ENCODE measurements around the gene OR10A4.
"Not testable (repeated sequence)": the region's sequence is repeated elsewhere in the genome, so short reads cannot be mapped to it uniquely, and the experiment has no call there.

The OR10A4 gene

DNA sequence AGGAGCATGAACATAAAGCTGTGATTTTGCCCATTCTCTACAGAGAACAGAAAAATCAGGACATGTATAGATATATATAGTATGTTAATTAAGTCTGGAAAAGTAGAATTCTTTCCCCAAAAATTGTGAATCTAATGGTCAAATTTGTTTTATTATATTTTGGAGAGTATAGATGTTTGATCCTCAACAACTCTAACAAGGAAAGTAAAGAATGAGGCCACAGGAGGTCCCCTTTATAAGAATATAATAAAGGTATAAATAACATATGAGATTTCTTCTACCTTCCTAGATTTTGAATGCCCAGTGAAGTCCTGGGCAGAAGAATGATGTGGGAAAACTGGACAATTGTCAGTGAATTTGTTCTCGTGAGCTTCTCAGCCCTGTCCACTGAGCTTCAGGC lies at the start of gene OR10A4:
Gene OR10A4, plus strand, starts transcription at position 301 of the 400 bp plus-strand sequence. Its CDS starts 23 bp downstream, at position 324.
- no peak for DNase-seq

DNA sequence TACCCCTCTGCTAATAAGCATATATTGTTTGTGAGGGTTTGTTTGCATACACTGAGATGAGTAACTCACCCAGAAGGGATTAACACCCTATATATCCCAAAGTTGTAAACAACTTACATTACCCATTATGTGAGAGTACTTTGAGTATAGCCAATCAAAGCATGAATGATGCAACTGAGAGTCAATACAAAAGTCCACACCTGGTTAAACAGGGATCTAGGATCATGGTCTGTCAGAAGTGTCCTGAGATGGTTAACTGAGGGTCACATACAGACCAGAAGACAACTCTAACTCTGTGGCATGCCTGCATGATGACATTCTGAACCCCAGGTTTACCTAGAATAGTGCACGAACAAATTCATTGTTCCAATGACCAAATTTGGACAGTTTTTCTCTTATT lies 48.3 kb upstream of the OR10A4 start:
- DNase-seq, result no peak

- no peak for DNase-seq
Observed at GRCh38 chr11:6833356-6833755, 43.1 kb upstream of the OR10A4 start.

GRCh38 chr11:6834021-6834420 lies 42.4 kb upstream of the OR10A4 start:
- DNase-seq, result no peak

- DNase-seq, result no peak
Observed at GRCh38 chr11:6841694-6842093, 34.7 kb upstream of the OR10A4 start.

GRCh38 chr11:6843670-6844069 lies 32.8 kb upstream of the OR10A4 start:
- no peak for DNase-seq

DNA sequence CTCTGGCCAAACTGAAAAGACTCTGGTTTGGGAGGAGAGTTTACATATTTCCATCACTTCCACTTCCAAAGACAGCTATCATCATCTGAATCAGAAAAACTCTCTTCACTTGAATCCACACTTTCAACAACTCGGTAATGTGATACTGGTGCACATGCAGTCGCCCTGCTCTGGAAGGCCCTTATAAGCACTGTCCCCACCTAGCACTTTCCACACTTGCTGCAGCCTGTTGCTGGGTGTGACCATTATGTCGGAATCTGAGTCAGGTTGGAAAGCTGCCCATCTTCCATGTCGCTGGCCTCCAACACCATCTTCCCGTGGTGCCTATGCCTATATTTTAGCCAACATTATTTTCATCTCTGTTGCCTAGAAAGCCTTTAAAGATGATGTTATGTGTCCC lies 32.1 kb upstream of the OR10A4 start:
- DNase-seq, result no peak

DNA sequence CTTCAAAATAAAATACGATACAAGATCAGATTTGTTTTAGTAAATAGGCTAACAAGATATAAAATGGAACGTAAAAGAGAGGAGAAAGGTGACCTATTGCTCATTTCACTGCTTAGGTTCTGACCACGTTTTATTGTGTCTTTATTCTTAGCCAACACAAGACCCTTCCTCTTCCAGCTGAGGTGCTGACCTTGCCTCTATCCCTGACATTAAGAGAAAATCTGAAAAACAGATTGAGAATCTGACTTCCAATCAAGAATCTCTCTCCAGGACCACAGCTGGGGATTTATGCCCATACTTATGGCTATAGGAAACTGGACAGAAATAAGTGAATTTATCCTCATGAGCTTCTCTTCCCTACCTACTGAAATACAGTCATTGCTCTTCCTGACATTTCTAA lies 31.0 kb upstream of the OR10A4 start, which contains the start of gene OR10A5:
Gene OR10A5, plus strand, starts transcription at position 301 of the 400 bp plus-strand sequence. Its CDS starts 0 bp downstream, at position 301.
- no peak for DNase-seq

DNA sequence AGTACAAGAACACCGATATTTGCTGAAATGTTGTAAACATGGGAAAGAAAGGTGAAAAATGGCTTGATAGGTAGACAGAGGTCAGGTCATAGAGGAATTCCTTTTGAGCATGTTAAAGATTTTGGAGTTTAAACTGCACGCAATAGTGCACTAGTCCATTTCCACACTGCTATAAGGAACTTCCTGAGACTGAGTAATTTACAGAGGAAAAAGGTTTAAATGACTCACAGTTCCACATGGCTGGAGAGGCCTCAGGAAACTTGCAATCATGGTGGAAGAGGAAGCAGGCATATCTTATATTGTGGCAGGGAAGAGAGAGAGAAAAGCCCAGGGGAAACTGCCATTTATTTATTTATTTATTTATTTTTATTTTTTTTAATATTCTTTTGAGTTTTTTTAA lies 25.9 kb upstream of the OR10A4 start:
- no peak for DNase-seq

- DNase-seq, result not testable (repeated sequence)
Observed at GRCh38 chr11:6854801-6855200, 21.6 kb upstream of the OR10A4 start.

- DNase-seq, result no peak
Observed at GRCh38 chr11:6855971-6856541, 20.4 kb upstream of the OR10A4 start.

DNA sequence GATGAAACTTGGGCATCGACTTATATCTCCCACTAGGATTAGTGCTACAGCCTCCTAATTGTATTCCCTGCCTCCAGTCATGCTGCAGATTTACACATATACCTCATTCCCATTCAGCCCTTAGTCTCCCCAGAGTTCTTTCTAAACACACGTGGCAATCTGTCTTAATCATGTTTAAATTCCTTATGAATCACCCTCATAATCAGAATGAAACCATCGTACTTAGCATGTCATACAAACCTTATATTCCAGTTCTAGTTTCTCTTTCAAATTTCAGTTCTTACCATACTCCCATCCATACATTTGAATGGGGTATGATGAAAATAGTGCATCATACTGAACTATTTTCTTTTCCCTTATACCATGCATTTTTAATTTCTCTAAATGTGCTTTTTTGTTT lies 19.6 kb upstream of the OR10A4 start:
- DNase-seq, result no peak

- DNase-seq, result no peak
Observed at GRCh38 chr11:6862961-6863360, 13.5 kb upstream of the OR10A4 start, which contains the start of gene OR10A2. Gene OR10A2 (plus strand): TSS chr11:6863057. CDS start chr11:6869755, 6,698 bp downstream.

GRCh38 chr11:6864438-6864837 lies 12.0 kb upstream of the OR10A4 start:
- no peak for DNase-seq

DNA sequence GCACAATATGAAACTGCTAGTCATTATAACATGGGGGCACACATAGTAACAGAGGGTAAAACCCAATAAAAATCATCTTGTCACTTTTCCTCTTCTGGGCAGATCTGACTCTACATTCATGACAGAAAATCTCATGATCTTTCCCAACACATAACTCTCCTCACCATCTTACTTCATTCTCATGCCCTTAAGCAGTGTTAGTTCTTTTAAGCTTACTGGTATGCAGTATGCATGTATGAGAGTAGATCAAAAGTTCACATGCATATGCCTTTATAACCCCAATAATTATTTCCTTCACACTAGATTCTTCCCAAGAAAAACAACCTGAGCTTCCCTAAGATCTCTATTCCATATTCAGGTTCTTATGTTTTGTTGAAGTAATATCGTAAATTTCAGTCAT lies 5.1 kb upstream of the OR10A4 start:
- DNase-seq, result no peak

- DNase-seq, result no peak
Observed at GRCh38 chr11:6875761-6876160, 664 bp upstream of the OR10A4 start.

DNA sequence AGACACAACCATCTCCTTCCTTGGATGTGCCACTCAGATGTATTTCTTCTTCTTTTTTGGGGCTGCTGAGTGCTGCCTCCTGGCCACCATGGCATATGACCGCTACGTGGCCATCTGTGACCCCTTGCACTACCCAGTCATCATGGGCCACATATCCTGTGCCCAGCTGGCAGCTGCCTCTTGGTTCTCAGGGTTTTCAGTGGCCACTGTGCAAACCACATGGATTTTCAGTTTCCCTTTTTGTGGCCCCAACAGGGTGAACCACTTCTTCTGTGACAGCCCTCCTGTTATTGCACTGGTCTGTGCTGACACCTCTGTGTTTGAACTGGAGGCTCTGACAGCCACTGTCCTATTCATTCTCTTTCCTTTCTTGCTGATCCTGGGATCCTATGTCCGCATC lies 489 bp downstream of the OR10A4 start:
- no peak for DNase-seq

- no peak for DNase-seq
Observed at GRCh38 chr11:6882751-6883150, 6.3 kb downstream of the OR10A4 start.

GRCh38 chr11:6887711-6888110 lies 11.3 kb downstream of the OR10A4 start:
- not testable (repeated sequence) for DNase-seq

DNA sequence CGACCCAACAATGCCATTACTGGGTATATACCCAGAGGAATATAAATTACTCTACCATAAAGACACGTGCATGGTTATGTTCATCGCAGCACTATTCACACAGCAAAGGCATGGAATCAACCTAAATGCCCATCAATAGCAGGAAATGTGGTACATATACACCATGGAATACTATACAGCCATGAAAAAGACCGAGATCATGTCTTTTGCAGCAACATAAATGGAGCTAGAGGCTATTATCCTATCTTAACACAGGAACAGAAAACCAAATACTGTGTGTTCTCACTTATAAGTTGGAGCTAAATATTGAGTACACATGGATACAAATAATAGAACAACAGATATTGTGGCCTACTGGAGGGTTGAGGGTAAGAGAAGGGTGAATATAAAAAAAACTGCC lies 12.4 kb downstream of the OR10A4 start:
- DNase-seq, result no peak

DNA sequence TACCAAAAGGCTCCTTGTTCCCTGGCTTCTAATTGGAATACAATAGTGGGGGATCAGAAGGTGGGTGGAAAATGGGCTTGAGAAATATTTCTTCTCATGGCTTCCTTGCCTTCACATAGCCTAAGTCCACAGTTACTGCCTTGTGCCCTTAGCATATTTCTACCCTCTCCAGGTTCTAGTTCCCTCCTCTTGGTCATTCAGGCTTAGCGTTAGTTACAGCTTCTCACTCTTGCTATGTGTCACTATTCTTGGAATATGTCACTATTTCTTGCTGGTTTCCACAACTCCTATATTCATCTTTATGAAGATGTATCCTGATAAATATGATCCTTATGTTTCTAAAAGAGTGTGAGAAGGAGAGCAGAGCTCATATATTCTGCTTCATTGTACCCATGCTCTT lies 13.4 kb downstream of the OR10A4 start:
- no peak for DNase-seq

GRCh38 chr11:6892400-6892799 lies 16.0 kb downstream of the OR10A4 start, which contains the start of gene OR2D2:
Gene OR2D2 (minus strand): TSS chr11:6892500. CDS start chr11:6892500, 0 bp downstream.
- DNase-seq, result no peak

GRCh38 chr11:6894097-6894496 lies 17.7 kb downstream of the OR10A4 start:
- no peak for DNase-seq

DNA sequence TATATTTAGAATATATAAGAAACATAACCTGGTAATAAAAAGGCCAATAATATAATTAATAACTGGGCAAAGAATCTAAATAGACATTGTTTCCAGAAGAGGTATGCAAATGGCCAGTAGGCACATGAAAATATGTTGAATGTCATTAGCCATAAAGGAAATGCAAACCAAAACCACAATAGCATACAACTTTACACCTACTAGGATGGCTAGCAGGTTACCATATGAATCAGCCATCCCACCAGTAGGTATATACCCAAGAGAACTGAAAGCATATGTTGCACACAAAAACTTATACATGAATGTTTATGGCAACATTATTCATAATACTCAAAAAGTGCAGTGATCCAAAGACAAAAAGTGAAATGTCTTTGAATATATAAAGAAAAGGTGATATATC lies 18.6 kb downstream of the OR10A4 start:
- DNase-seq, result no peak

DNA sequence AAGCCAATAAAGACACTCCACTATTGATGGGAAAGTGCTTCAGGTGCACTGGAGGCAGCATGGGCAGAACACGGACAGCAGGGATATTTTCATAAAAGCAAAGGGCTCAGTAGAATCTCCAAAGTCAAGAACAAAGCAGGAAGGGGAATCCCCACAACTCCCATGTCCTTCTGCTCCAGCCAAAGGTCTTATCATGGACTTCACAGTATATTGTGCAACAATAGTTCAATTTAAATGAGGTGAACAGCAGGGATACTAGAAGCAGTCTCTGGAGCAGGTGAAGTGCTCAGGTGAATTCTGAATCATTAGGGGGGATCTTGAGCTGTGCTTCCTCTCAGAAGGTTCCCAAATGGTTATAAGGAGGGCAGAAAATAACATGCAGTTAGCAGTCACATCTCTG lies 22.5 kb downstream of the OR10A4 start:
- no peak for DNase-seq
